HUES6 (cell line): ENCODE measurements around the gene KRTAP5-3.
A peak's percentile ranks its signal among the peaks of the same experiment; 100 is the strongest.
"Not testable (repeated sequence)": the region's sequence is repeated elsewhere in the genome, so short reads cannot be mapped to it uniquely, and the experiment has no call there.

Experiments used
- H3K27ac ChIP-seq: 2 replicates; pipeline ENCODE4 v1.7.0; 2013; ENCODE audit warnings: low read depth, mild to moderate bottlenecking, low read length, inconsistent platforms
- H3K27me3 ChIP-seq: 2 replicates; pipeline ENCODE4 v1.6.1; 2013; ENCODE audit warnings: low read length; ENCODE audit not compliant: control insufficient read depth, insufficient read depth
- H3K36me3 ChIP-seq: 2 replicates; pipeline ENCODE4 v1.6.1; 2013; ENCODE audit warnings: low read length; ENCODE audit not compliant: control insufficient read depth, insufficient read depth
- H3K4me1 ChIP-seq: 2 replicates; pipeline ENCODE4 v1.6.1; 2013; ENCODE audit warnings: low read length; ENCODE audit not compliant: control insufficient read depth, insufficient read depth
- H3K4me3 ChIP-seq: 2 replicates; pipeline ENCODE4 v1.5.1; 2013; ENCODE audit warnings: low read depth, low read length
- H3K9ac ChIP-seq: one replicate; pipeline ENCODE4 v1.6.1; 2013; ENCODE audit warnings: mild to moderate bottlenecking, low read length
- H3K9me3 ChIP-seq: 2 replicates; pipeline ENCODE4 v1.6.1; 2013; ENCODE audit warnings: low read depth, low read length; ENCODE audit not compliant: control insufficient read depth, insufficient read depth

The KRTAP5-3 gene

DNA sequence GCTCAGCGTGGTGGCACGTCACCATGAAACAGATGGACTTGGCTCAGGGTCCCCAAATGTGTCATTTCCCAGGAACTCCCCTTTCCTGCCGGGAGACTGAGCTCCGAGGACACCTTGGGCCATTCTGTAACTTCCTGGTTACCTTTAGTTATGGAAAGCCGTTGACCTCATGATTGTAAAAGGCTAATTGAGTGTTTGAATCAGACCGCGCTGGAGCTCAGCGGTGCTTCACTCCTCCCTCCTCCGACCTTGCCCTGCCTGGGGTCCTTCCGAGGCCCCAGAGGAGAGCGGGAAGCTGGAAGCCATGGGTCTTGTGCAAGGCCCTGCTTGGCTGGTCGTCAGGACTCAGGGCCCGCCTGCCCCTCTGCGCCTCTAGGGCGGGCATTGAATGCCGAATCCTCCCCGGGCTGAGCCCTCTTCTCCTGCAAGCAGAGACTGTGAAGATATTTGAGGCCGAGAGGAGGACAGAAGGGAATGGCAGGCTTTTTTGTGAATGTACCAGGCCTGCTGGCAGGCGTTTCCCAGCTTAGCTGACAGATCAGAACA is 11.6 kb downstream of the KRTAP5-3 start:
- peaks cover 19% of the 10 kb centered on the region for H3K4me1 ChIP-seq
- H3K27ac ChIP-seq, H3K36me3 ChIP-seq, H3K9me3 ChIP-seq, H3K27me3 ChIP-seq, H3K9ac ChIP-seq: not testable (repeated sequence)
- peak overlapping the region; percentile 14; the same call in 1 of the 2 replicates for H3K4me3 ChIP-seq

DNA sequence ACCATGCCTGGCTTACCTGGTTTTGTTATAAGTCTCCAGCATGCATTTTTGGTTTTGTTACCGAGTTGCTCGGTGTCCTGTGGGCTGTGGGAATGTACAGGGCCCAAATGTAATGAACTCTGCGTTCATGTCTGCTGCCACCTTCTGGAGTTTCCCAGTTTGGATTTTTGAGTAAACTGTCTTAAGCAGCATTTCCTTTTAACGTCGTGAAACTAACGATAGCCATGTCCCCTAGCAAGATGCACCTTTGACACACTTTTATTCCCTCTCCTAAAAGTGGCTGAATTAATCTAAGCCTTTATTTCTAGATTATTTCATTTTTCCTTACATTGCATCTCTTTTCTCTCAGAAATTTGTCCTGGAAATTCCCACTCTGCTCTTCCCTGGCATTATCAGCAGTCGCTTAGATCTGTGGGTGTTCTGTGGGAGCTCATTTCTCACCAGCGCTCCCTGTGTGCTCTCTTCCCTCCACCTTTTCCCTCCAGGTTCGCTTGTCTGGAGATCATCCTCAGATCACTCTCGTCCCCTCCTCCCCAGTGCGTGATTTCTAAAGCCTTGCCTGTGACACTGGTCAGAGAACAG is 12.2 kb downstream of the KRTAP5-3 start:
- Histone ChIP-seq H3K4me3 (peak overlapping the region; percentile 14; the same call in 1 of the 2 replicates), H3K4me1 (peaks cover 19% of the 10 kb centered on the region)
- not testable (repeated sequence) for H3K9ac ChIP-seq, H3K9me3 ChIP-seq, H3K36me3 ChIP-seq, H3K27ac ChIP-seq, H3K27me3 ChIP-seq

DNA sequence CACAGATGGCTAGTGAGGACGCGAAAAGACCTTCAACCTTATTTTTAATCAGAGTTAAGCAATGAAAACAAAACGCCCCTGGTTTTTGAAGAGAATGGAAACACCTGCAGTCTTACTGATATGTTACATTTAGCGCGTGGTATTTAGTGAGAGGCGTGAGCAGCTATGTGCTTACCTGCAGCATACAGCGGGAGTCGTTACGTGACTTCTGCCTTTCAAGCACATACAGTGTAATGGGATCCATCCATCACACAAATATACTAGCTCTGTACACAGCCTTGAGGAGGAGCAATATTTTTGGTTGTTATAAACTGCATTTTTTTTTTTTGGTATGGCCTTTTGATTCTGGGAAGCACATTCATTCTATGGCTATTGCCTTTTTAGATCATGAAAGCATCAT is 15.6 kb downstream of the KRTAP5-3 start:
- Histone ChIP-seq H3K27ac (no peak overlapping the region), H3K4me3 (no peak overlapping the region), H3K9ac (no peak overlapping the region), H3K4me1 (peaks cover 18% of the 10 kb centered on the region), H3K9me3 (peaks cover 8% of the 10 kb centered on the region), H3K27me3 (peaks cover 9% of the 10 kb centered on the region), H3K36me3 (no peaks in the 10 kb centered on the region)

DNA sequence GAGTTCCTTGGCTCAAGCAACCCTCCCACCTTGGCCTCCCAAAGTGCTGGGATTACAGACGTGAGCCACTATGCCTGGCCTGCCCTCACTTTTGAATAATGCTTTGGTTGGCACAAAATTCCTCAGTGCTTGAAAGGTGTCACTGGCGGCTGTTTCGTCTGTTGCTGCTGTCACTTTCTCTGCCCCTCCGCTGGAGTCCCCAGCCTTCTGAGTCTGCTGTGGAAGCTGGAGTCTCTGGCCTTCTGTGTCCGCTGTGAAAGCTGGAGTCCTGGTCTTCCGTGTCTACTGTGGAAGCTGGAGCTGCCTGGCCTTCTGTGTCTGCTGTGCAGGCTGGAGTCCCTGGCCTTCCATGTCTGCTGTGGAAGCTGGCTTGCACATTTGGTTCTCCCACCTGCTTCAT is 18.3 kb downstream of the KRTAP5-3 start:
- Histone ChIP-seq H3K4me3 (no peak overlapping the region), H3K27me3 (no peaks in the 10 kb centered on the region; the same call in 1 of the 2 replicates), H3K27ac (no peak overlapping the region), H3K4me1 (no peaks in the 10 kb centered on the region), H3K9ac (no peak overlapping the region), H3K36me3 (no peaks in the 10 kb centered on the region), H3K9me3 (peaks cover 8% of the 10 kb centered on the region)

DNA sequence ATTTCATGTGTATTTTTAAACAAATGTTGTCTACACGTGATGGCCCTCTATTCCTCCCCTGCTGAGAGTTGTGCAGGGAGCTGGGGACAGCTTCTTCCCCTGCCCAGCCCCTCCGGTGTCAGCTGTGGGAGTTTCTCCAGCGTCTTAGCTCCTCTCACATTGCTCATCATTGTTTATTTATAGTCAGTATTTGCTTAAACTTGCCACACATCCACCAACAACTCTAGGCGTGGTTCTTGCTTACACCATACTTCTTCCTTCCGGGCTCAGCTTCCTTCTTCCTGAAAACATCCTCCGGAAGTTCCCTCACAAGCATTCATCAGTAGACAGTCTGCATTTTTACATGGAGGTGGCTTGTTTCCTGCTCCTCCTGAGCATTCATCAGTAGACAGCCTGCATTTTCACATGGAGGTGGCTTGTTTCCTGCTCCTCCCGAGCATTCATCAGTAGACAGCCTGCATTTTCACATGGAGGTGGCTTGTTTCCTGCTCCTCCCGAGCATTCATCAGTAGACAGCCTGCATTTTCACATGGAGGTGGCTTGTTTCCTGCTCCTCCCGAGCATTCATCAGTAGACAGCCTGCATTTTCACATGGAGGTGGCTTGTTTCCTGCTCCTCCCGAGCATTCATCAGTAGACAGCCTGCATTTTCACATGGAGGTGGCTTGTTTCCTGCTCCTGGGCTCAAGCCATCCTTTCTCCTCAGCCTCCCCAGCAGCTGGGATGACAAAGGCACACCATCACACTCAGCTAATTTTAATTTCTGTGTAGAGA is 18.9 kb downstream of the KRTAP5-3 start:
- H3K4me3 ChIP-seq, H3K9me3 ChIP-seq, H3K27ac ChIP-seq, H3K9ac ChIP-seq, H3K4me1 ChIP-seq, H3K27me3 ChIP-seq, H3K36me3 ChIP-seq: not testable (repeated sequence)

DNA sequence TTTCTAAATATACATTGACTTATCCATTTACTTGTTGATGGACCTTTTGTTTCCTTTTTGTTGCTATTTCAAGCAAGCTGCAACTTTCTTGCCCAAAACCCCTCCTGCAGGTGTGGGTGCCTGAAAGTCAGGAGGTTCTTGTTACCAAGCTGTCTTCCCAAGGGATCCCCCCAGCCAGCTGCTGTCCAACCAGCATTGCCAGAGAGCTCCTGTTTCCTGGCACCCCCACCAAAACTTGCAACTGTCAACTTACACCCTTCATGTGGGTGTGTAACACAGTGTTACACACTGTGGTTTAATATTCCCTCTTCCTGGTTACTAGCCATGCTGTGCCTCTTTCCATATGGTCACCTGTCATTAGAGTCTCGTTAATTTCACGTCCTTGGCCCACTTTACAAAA is 21.6 kb downstream of the KRTAP5-3 start:
- Histone ChIP-seq H3K4me1 (no peaks in the 10 kb centered on the region), H3K27me3 (no peaks in the 10 kb centered on the region; the same call in 1 of the 2 replicates)

DNA sequence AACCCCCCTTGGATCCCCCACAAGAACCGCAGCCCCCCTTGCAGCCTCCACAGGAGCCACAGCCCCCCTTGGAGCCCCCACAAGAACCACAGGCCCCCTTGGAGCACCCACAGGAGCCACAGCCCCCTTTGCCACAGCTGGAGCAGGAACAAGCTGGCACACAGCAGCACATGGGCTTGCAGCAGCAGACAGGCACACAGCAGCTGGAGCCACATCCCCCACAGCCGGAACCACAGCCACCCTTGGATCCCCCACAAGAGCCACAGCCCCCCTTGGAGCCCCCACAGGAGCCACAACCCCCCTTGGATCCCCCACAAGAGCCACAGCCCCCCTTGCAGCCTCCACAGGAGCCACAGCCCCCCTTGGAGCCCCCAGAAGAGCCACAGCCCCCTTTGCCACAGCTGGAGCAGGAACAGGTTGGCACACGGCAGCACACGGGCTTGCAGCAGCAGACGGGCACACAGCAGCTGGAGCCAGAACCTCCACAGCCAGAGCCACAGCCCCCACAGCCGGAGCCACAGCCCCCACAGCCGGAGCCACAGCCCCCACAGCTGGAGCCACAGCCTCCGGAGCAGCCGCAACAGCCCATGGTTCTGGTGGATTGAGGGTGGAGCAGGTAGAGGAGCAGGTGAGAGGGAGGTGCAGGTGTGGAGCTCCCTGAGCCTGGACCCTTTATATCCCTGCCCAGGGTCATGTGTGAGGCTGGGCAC is 23.4 kb downstream of the KRTAP5-3 start, which contains the start of gene KRTAP5-1:
KRTAP5-1 (minus strand) TSS at position 623 of the 710 bp plus-strand sequence; CDS start at position 589, 34 bp downstream.
- not testable (repeated sequence) for H3K27ac ChIP-seq, H3K36me3 ChIP-seq, H3K4me3 ChIP-seq, H3K27me3 ChIP-seq, H3K4me1 ChIP-seq, H3K9ac ChIP-seq, H3K9me3 ChIP-seq

More for the DNA sequence above, 21.6 kb downstream of the KRTAP5-3 start:
- no peak overlapping the region for H3K4me3 ChIP-seq
- no peak overlapping the region for H3K9ac ChIP-seq
- no peak overlapping the region for H3K27ac ChIP-seq
- no peaks in the 10 kb centered on the region for H3K36me3 ChIP-seq
- H3K9me3 ChIP-seq = peaks cover 8% of the 10 kb centered on the region

DNA sequence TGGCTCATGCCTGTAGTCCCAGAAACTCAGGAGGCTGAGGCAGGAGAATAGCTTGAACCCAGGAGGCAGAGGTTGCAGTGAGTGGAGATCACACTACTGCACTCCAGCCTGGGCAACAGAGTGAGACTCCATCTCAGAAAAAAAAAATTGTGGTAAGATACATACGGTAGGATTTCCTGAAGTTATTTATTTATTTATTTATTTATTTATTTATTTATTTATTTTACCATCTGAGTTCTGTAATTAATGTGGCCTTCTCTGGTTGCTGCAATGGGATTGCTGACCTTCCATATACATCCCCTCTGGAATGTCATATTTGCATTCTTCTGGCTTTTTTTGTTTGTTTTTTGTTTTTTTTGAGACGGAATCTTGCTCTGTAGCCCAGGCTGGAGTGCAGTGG is 25.4 kb downstream of the KRTAP5-3 start:
- not testable (repeated sequence) for H3K9ac ChIP-seq, H3K9me3 ChIP-seq, H3K27ac ChIP-seq, H3K4me1 ChIP-seq, H3K36me3 ChIP-seq, H3K27me3 ChIP-seq, H3K4me3 ChIP-seq

DNA sequence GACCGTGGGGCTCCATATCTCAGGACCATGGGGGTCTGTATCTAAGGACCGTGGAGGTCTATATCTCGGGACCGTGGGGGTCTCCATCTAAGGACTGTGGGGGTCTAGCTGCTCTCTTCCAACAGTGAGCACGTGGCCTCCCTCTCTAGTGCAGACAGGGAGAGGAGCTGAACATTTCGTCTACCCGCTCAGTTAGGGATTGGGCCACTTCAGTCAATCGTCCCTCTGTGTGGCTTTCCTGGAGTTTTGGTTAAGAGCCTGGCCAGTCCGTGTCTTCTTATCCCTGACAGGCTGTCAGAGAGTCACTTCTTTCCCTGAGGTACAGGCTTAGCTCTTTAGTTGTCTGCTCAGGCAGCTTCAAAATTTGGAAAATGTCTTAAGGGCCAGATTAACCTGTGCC is 26.3 kb downstream of the KRTAP5-3 start:
- Histone ChIP-seq H3K27me3 (no peaks in the 10 kb centered on the region; the same call in 1 of the 2 replicates), H3K4me3 (no peak overlapping the region), H3K27ac (no peak overlapping the region), H3K36me3 (no peaks in the 10 kb centered on the region), H3K9ac (no peak overlapping the region), H3K4me1 (no peaks in the 10 kb centered on the region), H3K9me3 (peaks cover 8% of the 10 kb centered on the region)

DNA sequence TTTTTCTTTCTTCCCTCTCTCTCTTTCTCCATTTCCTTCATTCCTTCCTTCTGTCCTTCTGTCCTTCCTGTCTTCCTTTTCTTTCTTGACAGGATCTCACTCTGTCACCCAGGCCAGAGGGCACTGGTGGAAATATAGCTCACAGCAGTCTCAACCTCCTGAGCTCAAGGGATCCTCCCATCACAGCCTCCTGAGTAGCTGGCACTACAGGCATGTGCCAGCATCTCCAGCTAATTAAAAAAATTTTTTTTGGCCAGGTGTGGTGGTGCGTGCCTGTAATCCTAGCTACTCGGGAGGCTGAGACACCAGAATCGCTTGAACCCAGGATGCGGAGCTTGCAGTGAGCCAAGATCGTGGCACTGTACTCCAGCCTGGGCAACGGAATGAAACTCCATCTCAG is 31.4 kb downstream of the KRTAP5-3 start:
- Histone ChIP-seq H3K27ac (no peak overlapping the region), H3K4me1 (peaks cover 4% of the 10 kb centered on the region), H3K9ac (no peak overlapping the region), H3K36me3 (no peaks in the 10 kb centered on the region), H3K9me3 (peaks cover 8% of the 10 kb centered on the region), H3K4me3 (no peak overlapping the region), H3K27me3 (peaks cover 41% of the 10 kb centered on the region)

DNA sequence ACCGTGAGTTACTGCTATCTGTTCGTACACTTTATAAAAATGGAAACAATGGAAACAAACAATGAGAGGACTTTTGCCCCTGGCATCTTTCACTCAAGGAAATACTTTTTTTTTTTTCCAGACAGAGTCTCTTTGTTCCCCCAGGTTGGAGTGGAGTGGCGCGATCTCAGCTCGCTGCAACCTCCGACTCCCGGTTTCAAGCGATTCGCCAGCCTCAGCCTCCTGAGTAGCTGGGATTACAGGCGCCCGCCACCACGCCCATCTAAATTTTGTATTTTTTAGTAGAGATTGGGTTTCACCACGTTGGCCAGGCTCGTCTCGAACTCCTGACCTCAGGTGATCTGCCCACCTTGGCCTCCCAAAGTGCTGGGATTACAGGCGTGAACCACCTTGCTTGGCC is 32.5 kb downstream of the KRTAP5-3 start:
- not testable (repeated sequence) for H3K4me1 ChIP-seq, H3K36me3 ChIP-seq, H3K9me3 ChIP-seq, H3K27ac ChIP-seq, H3K4me3 ChIP-seq, H3K9ac ChIP-seq
- peaks cover 49% of the 10 kb centered on the region for H3K27me3 ChIP-seq
